ENCODE data around the gene TKTL1. TPM values are rescaled to one million over a fixed set of nuclear protein-coding genes. Genes with fewer than 3 reads are reported as not detected.
A peak's percentile ranks its signal among the peaks of the same experiment; 100 is the strongest.

The TKTL1 gene
- total and polyA plus RNA-seq, 2 experiments from 2014 or later, result 0.52 TPM; not detected in 1

DNA sequence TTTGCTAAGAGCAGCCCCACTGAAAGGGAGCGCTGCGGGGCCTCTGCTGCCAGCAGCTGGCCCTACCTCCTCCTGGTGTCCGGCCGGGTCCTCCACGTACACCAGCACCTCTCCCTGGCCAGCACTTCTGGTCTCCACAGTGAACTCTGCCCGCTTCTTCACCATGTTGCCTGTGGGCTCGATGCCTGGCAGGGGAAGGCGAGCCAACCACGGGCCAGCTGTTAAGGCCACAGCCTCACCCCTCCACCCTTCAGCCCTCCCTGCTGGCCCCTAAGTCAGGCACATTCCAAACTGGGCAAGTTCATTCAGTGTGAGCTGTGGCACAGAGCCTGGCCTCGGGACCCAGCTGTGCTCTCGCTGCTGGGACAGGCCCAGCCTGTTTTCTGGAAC, 71.1 kb downstream of the TKTL1 start:
- DNase-seq (ENCODE audit: low spot score), result no peak
- Histone ChIP-seq H2AFZ (no peak overlapping the region), H3K27ac (no peak overlapping the region), H3K27me3 (no peaks in the 10 kb centered on the region), H3K36me3 (replicated peaks; ENCODE audit: insufficient read depth, low read depth) (no peaks in the 10 kb centered on the region), H3K9me3 (ENCODE audit: low read depth) (no peaks in the 10 kb centered on the region), H4K20me1 (ENCODE audit: insufficient read depth, poor library complexity, severe bottlenecking) (peaks cover 11% of the 10 kb centered on the region), H3K9me2 (replicated peaks; ENCODE audit: insufficient read depth) (no peaks in the 10 kb centered on the region), H3K4me3 (no peak overlapping the region), H3K4me2 (no peak overlapping the region), H3K4me1 (ENCODE audit: insufficient read depth) (peaks cover 8% of the 10 kb centered on the region), H3K79me2 (peaks cover 32% of the 10 kb centered on the region)
- 89% methylated on average over 11 of the region's 11 CpGs for WGBS (ENCODE audit: low lambda C conversion rate, missing lambda C conversion rate)
- TF ChIP-seq EZH2phosphoT487 (IDR thresholded peaks at IDR 0.05; ENCODE audit: low read depth, severe bottlenecking, unreplicated experiment) (no peak), EZH2 (IDR thresholded peaks at IDR 0.05; ENCODE audit: borderline replicate concordance) (no peak)
- TF ChIP-seq, protein P1, sequence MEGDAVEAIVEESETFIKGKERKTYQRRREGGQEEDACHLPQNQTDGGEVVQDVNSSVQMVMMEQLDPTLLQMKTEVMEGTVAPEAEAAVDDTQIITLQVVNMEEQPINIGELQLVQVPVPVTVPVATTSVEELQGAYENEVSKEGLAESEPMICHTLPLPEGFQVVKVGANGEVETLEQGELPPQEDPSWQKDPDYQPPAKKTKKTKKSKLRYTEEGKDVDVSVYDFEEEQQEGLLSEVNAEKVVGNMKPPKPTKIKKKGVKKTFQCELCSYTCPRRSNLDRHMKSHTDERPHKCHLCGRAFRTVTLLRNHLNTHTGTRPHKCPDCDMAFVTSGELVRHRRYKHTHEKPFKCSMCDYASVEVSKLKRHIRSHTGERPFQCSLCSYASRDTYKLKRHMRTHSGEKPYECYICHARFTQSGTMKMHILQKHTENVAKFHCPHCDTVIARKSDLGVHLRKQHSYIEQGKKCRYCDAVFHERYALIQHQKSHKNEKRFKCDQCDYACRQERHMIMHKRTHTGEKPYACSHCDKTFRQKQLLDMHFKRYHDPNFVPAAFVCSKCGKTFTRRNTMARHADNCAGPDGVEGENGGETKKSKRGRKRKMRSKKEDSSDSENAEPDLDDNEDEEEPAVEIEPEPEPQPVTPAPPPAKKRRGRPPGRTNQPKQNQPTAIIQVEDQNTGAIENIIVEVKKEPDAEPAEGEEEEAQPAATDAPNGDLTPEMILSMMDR (IDR thresholded peaks at IDR 0.05; ENCODE audit: poor library complexity), result no peak

DNA sequence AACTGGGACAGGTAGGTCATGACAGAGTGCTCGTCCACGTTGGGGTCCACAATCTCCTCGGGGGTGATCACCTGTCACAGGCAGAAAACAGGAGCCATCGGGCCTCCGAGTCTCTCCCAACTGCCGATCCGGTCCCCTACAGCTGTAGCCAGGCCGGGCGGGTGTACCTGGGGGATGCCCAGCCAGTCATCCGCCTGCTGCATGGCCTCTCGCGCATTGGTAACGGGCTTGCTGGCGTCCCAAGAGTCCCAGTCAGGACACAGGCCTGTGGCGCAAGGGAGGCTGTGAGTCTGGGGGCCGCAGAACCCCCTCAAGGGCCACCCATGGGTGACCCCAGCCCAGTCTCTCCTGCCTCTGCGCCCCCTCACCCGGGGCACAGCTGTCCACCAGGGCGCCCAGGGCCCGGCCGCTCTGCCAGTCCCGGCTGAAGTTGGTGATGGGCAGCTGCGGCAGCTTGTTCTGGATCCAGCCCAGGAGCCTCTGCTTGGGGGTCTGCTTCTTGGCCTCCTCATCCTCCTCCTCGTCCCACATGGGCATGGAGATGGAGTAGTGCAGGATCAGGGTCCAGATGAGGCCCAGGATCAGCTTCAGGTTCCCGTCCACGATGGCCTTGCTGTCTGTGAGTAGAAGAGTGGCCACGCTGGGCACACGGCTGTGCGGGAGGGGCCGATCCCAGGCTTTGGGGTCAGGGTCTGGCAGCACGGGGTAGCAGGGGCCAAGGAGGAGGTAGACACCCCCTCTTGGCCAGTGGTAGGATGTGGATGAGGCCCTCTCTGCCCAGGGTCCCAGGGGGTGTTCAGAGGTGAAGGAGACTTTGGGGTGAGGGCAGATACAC, 72.1 kb downstream of the TKTL1 start:
- DNase-seq (ENCODE audit: low spot score), result no peak
- Histone ChIP-seq H3K79me2 (peaks cover 32% of the 10 kb centered on the region), H3K4me2 (peak overlapping the region; percentile 85), H4K20me1 (ENCODE audit: insufficient read depth, poor library complexity, severe bottlenecking) (peaks cover 11% of the 10 kb centered on the region), H3K4me3 (no peak overlapping the region), H2AFZ (no peak overlapping the region), H3K27ac (peak overlapping the region; percentile 100), H3K27me3 (no peaks in the 10 kb centered on the region), H3K9me2 (replicated peaks; ENCODE audit: insufficient read depth) (no peaks in the 10 kb centered on the region), H3K4me1 (ENCODE audit: insufficient read depth) (peaks cover 8% of the 10 kb centered on the region), H3K36me3 (replicated peaks; ENCODE audit: insufficient read depth, low read depth) (no peaks in the 10 kb centered on the region), H3K9me3 (ENCODE audit: low read depth) (no peaks in the 10 kb centered on the region)
- WGBS (ENCODE audit: low lambda C conversion rate, missing lambda C conversion rate), result 88% methylated on average over 30 of the region's 31 CpGs
- no peak for TF ChIP-seq EZH2 (IDR thresholded peaks at IDR 0.05; ENCODE audit: borderline replicate concordance)
- no peak for TF ChIP-seq EZH2phosphoT487 (IDR thresholded peaks at IDR 0.05; ENCODE audit: low read depth, severe bottlenecking, unreplicated experiment)
- TF ChIP-seq, protein P1 (IDR thresholded peaks at IDR 0.05; ENCODE audit: poor library complexity), result no peak

DNA sequence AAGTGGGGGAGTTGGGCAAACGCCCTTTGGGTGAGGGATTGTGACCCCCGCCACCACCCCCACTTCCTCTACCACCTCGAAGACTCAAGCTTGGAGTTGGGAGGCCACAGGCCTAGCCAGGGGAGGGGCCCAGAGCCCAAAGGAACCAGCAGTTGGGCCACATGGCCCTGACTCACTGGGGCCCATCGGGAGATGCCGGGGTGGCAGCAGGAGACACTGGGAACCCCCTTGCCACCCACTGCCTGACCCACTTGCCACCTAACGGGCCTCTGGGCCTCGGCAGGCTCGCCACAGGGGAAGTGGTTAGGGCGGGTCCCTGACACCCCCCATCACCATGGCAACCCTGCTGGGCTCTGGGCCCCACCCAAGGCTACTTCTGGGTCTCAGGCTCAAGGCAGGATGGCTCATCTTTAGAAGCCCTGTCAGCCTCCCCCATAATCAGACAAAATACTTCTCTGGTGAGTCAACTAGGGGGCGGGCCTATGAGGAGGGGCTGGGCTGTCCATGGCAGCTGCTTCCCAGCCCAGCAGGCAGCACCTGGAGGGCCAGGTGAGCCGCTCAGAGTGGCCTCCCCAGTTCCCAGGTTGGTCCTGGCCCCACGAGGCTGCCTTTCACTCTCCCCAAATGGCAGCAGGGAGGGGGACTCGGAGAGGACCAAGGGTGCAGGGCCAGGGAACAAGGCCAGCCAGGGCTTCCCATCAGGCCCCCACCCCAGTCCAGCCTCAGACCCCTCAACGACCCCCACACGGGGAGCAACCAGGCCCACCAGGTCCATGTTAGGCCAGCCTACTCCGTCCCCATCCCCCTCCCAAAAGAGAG, 73.2 kb downstream of the TKTL1 start:
- Histone ChIP-seq H3K9me3 (ENCODE audit: low read depth) (no peaks in the 10 kb centered on the region), H3K27me3 (no peaks in the 10 kb centered on the region), H3K4me3 (peak overlapping the region; percentile 55), H3K4me1 (ENCODE audit: insufficient read depth) (peaks cover 12% of the 10 kb centered on the region), H3K36me3 (replicated peaks; ENCODE audit: insufficient read depth, low read depth) (no peaks in the 10 kb centered on the region), H3K27ac (peak overlapping the region; percentile 100), H4K20me1 (ENCODE audit: insufficient read depth, poor library complexity, severe bottlenecking) (peaks cover 11% of the 10 kb centered on the region), H2AFZ (no peak overlapping the region), H3K79me2 (peaks cover 28% of the 10 kb centered on the region), H3K4me2 (peak overlapping the region; percentile 85), H3K9me2 (replicated peaks; ENCODE audit: insufficient read depth) (no peaks in the 10 kb centered on the region)
- WGBS (ENCODE audit: low lambda C conversion rate, missing lambda C conversion rate), result 49% methylated on average over 10 of the region's 16 CpGs
- DNase-seq (ENCODE audit: low spot score), result peak; percentile 87
- TF ChIP-seq, protein P1 (IDR thresholded peaks at IDR 0.05; ENCODE audit: poor library complexity), result no peak
- no peak for TF ChIP-seq EZH2phosphoT487 (IDR thresholded peaks at IDR 0.05; ENCODE audit: low read depth, severe bottlenecking, unreplicated experiment)
- no peak for TF ChIP-seq EZH2 (IDR thresholded peaks at IDR 0.05; ENCODE audit: borderline replicate concordance)
